ENCODE measurements around the gene SDF2L1. TPM values are rescaled to one million over a fixed set of nuclear protein-coding genes. Genes with fewer than 3 reads are reported as not detected.

The SDF2L1 gene
- total and polyA plus RNA-seq, 7 experiments from 2014 or later, result 22.1 to 99.8 (median 33.7) TPM

- DNase-seq (no peak), ATAC-seq (no peak)
- peaks cover 3 to 9% (median 4%) of the 10 kb centered on the region in 7 donors for H3K4me1 Mint-ChIP-seq
- H3K27me3 Mint-ChIP-seq, result no peaks in the 10 kb centered on the region
- H3K4me3 Mint-ChIP-seq, result no peak overlapping the region
- intact Hi-C loops (cut with micrococcal nuclease), result no loop called here
- H3K36me3 Mint-ChIP-seq, result peaks cover 0 to 27% (median 0%) of the 10 kb centered on the region in 5 donors
- Histone ChIP-seq H3K9me3 (ENCODE audit: control insufficient read depth in 2 of 3, low read length in 3 of 3) (no peaks in the 10 kb centered on the region), H3K27ac (ENCODE audit: low read depth, low read length) (no peak overlapping the region), H3K27me3 (ENCODE audit: control insufficient read depth in 2 of 2, insufficient read depth in 2 of 2, low read length in 2 of 2) (no peaks in the 10 kb centered on the region), H3K4me1 (ENCODE audit: control insufficient read depth in 2 of 2, insufficient read depth in 2 of 2, low read length in 2 of 2) (no peaks in the 10 kb centered on the region), H3K36me3 (ENCODE audit: control insufficient read depth in 2 of 3, insufficient read depth in 3 of 3, low read length in 3 of 3) (peaks cover 0 to 92% (median 6%) of the 10 kb centered on the region in 3 experiments), H3K4me3 (ENCODE audit: low read length) (no peak overlapping the region)
- ChIA-PET CTCF (no interaction called here), POLR2A (interaction anchor here (0.6 kb wide), 1 partner anchor 176 kb away, joined by 3 read pairs; no protein-coding TSS in a partner anchor)
- H3K9me3 Mint-ChIP-seq, result no peaks in the 10 kb centered on the region
- no peak overlapping the region for H3K27ac Mint-ChIP-seq
These were observed 44.7 kb downstream of the SDF2L1 start for GRCh38 chr22:21686634-21687393.

DNA sequence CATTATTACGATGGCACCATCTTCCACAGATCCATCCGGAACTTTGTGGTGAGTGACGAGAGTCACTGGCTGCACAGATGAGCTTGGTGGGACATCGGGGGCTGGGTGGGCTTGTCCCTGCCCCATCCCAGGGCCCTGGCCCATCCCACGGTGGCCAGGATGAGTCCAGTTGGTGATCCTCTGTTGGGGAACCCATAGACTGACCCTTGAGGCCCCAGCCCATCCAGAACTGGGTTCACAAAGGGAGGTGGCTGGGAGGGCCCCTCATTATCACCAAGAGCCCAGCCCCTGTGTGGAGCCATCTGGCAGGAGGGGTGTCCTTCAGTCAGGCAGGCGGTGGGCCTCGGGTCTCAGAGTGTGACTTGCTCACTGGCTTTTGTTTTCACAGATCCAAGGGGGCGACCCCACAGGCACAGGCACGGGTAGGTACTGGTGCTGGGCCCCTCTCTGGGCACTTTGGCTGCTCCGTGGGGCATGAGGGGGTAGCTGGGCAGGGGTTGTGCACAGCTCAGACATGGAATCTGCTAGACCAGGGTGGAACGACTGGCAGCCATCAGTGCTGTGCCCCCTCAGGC lies 45.7 kb downstream of the SDF2L1 start:
- CTCF ChIA-PET, result no interaction called here
- Histone ChIP-seq H3K36me3 (ENCODE audit: control insufficient read depth in 2 of 3, insufficient read depth in 3 of 3, low read length in 3 of 3) (peaks cover 0 to 88% (median 6%) of the 10 kb centered on the region in 3 experiments), H3K27me3 (ENCODE audit: control insufficient read depth in 2 of 2, insufficient read depth in 2 of 2, low read length in 2 of 2) (no peaks in the 10 kb centered on the region), H3K4me1 (ENCODE audit: control insufficient read depth in 2 of 2, insufficient read depth in 2 of 2, low read length in 2 of 2) (no peaks in the 10 kb centered on the region), H3K27ac (ENCODE audit: low read depth, low read length) (no peak overlapping the region), H3K4me3 (ENCODE audit: low read length) (no peak overlapping the region), H3K9me3 (ENCODE audit: control insufficient read depth in 2 of 3, low read length in 3 of 3) (no peaks in the 10 kb centered on the region)
- intact Hi-C loops (cut with micrococcal nuclease), result no loop called here
- Mint-ChIP-seq H3K4me3 (no peak overlapping the region), H3K36me3 (peaks cover 0 to 30% (median 0%) of the 10 kb centered on the region in 5 donors), H3K9me3 (no peaks in the 10 kb centered on the region), H3K27ac (no peak overlapping the region), H3K27me3 (no peaks in the 10 kb centered on the region), H3K4me1 (peaks cover 3 to 9% (median 4%) of the 10 kb centered on the region in 7 donors)
- ATAC-seq (no peak), DNase-seq (no peak)
- POLR2A ChIA-PET, result no interaction called here

DNA sequence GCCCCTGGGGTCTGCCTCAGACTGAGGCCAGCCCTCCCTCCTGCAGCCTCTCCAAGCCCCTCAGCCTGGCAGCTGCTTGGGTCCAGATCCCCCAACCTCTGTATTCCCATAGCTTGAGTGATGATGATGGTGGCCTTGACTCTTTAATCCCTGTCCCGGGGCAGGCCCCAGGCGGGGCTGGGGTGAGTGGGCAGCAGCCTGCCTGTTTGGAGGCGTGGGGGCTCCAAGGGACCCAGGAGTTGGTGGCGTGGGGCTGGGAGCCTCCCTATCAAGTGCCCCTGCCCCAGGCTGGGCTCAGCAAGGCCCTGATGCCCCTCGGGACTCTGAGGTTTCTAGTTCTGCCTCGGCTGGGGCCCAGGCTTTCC lies 46.2 kb downstream of the SDF2L1 start:
- H3K27ac ChIP-seq (ENCODE audit: low read depth, low read length), result no peak overlapping the region
- CTCF ChIA-PET, result no interaction called here
- H3K36me3 Mint-ChIP-seq, result peaks cover 0 to 27% (median 0%) of the 10 kb centered on the region in 5 donors

DNA sequence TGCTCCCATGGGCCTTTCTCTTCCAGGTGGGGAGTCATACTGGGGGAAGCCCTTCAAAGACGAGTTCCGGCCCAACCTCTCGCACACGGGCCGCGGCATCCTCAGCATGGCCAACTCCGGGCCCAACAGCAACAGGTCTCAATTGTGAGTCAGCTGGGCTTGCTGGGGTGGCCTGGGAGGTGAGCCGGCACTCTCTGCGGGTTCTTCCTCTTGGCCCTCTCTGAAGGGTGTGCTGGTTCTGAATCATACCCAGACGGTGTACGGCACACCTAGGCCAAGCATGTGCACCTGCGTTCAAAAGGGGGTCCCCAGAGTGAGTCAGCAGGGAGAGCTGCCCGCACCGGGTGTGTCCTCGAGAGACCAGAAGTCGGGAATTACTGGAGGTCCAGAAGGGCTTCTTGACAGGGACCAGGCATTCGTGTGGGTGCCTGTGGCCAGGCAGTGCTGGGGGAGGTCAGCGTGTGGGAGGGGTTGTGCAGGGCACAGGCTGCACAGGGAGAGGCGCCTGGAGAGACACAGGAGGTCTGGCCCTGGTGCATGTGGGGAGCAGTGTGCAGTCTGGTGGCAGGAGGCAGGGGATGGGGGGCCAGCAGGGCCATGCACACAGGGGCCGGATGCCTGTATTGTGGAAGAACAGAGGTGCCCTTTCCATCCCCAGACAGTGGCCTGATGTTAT lies 46.7 kb downstream of the SDF2L1 start:
- intact Hi-C loops (cut with micrococcal nuclease), result no loop called here
- Histone ChIP-seq H3K4me1 (ENCODE audit: control insufficient read depth in 2 of 2, insufficient read depth in 2 of 2, low read length in 2 of 2) (no peaks in the 10 kb centered on the region), H3K9me3 (ENCODE audit: control insufficient read depth in 2 of 3, low read length in 3 of 3) (no peaks in the 10 kb centered on the region), H3K36me3 (ENCODE audit: control insufficient read depth in 2 of 3, insufficient read depth in 3 of 3, low read length in 3 of 3) (peaks cover 0 to 88% (median 3%) of the 10 kb centered on the region in 3 experiments), H3K27me3 (ENCODE audit: control insufficient read depth in 2 of 2, insufficient read depth in 2 of 2, low read length in 2 of 2) (no peaks in the 10 kb centered on the region), H3K4me3 (ENCODE audit: low read length) (no peak overlapping the region), H3K27ac (ENCODE audit: low read depth, low read length) (no peak overlapping the region)
- ChIA-PET CTCF (no interaction called here), POLR2A (no interaction called here)
- DNase-seq (no peak), ATAC-seq (no peak)
- peaks cover 0 to 28% (median 0%) of the 10 kb centered on the region in 5 donors for H3K36me3 Mint-ChIP-seq
- H3K4me1 Mint-ChIP-seq, result peaks cover 3 to 9% (median 4%) of the 10 kb centered on the region in 7 donors
- no peaks in the 10 kb centered on the region for H3K9me3 Mint-ChIP-seq
- peak overlapping the region in 3 of 9 donors; percentile 6 to 51 (median 48) for H3K27ac Mint-ChIP-seq
- no peaks in the 10 kb centered on the region for H3K27me3 Mint-ChIP-seq
- no peak overlapping the region for H3K4me3 Mint-ChIP-seq

More for the DNA sequence above, 46.2 kb downstream of the SDF2L1 start:
- ATAC-seq (no peak), DNase-seq (no peak)
- Histone ChIP-seq H3K36me3 (ENCODE audit: control insufficient read depth in 2 of 3, insufficient read depth in 3 of 3, low read length in 3 of 3) (peaks cover 0 to 86% (median 4%) of the 10 kb centered on the region in 3 experiments), H3K4me1 (ENCODE audit: control insufficient read depth in 2 of 2, insufficient read depth in 2 of 2, low read length in 2 of 2) (no peaks in the 10 kb centered on the region), H3K27me3 (ENCODE audit: control insufficient read depth in 2 of 2, insufficient read depth in 2 of 2, low read length in 2 of 2) (no peaks in the 10 kb centered on the region), H3K4me3 (ENCODE audit: low read length) (no peak overlapping the region), H3K9me3 (ENCODE audit: control insufficient read depth in 2 of 3, low read length in 3 of 3) (no peaks in the 10 kb centered on the region)
- POLR2A ChIA-PET, result no interaction called here
- Mint-ChIP-seq H3K27ac (no peak overlapping the region), H3K9me3 (no peaks in the 10 kb centered on the region), H3K4me1 (peaks cover 3 to 9% (median 4%) of the 10 kb centered on the region in 7 donors), H3K27me3 (no peaks in the 10 kb centered on the region), H3K4me3 (no peak overlapping the region)
- intact Hi-C loops (cut with micrococcal nuclease), result no loop called here

- Mint-ChIP-seq H3K36me3 (peaks cover 0 to 22% (median 0%) of the 10 kb centered on the region in 5 donors), H3K4me1 (peaks cover 3 to 9% (median 5%) of the 10 kb centered on the region in 7 donors), H3K27ac (peak overlapping the region in 8 of 9 donors; percentile 9 to 79 (median 45)), H3K27me3 (no peaks in the 10 kb centered on the region), H3K4me3 (peak overlapping the region in 1 of 10 donors; percentile 18), H3K9me3 (no peaks in the 10 kb centered on the region)
- Histone ChIP-seq H3K27ac (ENCODE audit: low read depth, low read length) (no peak overlapping the region), H3K4me1 (ENCODE audit: control insufficient read depth in 2 of 2, insufficient read depth in 2 of 2, low read length in 2 of 2) (no peaks in the 10 kb centered on the region), H3K4me3 (ENCODE audit: low read length) (no peak overlapping the region), H3K9me3 (ENCODE audit: control insufficient read depth in 2 of 3, low read length in 3 of 3) (no peaks in the 10 kb centered on the region), H3K27me3 (ENCODE audit: control insufficient read depth in 2 of 2, insufficient read depth in 2 of 2, low read length in 2 of 2) (no peaks in the 10 kb centered on the region), H3K36me3 (ENCODE audit: control insufficient read depth in 2 of 3, insufficient read depth in 3 of 3, low read length in 3 of 3) (peaks cover 0 to 93% (median 3%) of the 10 kb centered on the region in 3 experiments)
- ChIA-PET POLR2A (no interaction called here), CTCF (interaction anchor here (0.6 kb wide), 1 partner anchor 83 kb away, joined by 4 read pairs; no protein-coding TSS in a partner anchor)
- no peak for DNase-seq
- intact Hi-C loops (cut with micrococcal nuclease), result no loop called here
- ATAC-seq, result no peak
These were observed 48.3 kb downstream of the SDF2L1 start for GRCh38 chr22:21690401-21690801.

GRCh38 chr22:21691816-21692215 lies 49.7 kb downstream of the SDF2L1 start:
- Mint-ChIP-seq H3K36me3 (peaks cover 0 to 25% (median 6%) of the 10 kb centered on the region in 5 donors), H3K27ac (no peak overlapping the region), H3K4me1 (peaks cover 3 to 9% (median 5%) of the 10 kb centered on the region in 7 donors), H3K4me3 (no peak overlapping the region), H3K27me3 (no peaks in the 10 kb centered on the region), H3K9me3 (no peaks in the 10 kb centered on the region)
- DNase-seq, result no peak
- H3K9me3 ChIP-seq (ENCODE audit: control insufficient read depth in 2 of 3, low read length in 3 of 3), result no peaks in the 10 kb centered on the region
- H3K27ac ChIP-seq (ENCODE audit: low read depth, low read length), result no peak overlapping the region
- intact Hi-C loops (cut with micrococcal nuclease), result no loop called here
- H3K4me3 ChIP-seq (ENCODE audit: low read length), result no peak overlapping the region
- no peaks in the 10 kb centered on the region for H3K4me1 ChIP-seq (ENCODE audit: control insufficient read depth in 2 of 2, insufficient read depth in 2 of 2, low read length in 2 of 2)
- CTCF ChIA-PET, result no interaction called here
- POLR2A ChIA-PET, result no interaction called here
- H3K27me3 ChIP-seq (ENCODE audit: control insufficient read depth in 2 of 2, insufficient read depth in 2 of 2, low read length in 2 of 2), result no peaks in the 10 kb centered on the region
- H3K36me3 ChIP-seq (ENCODE audit: control insufficient read depth in 2 of 3, insufficient read depth in 3 of 3, low read length in 3 of 3), result peaks cover 0 to 93% (median 0%) of the 10 kb centered on the region in 3 experiments
- ATAC-seq, result no peak
